Measurements from ENCODE around the gene KRTAP3-3. TPM values are rescaled to one million over a fixed set of nuclear protein-coding genes. Genes with fewer than 3 reads are reported as not detected.

Gene KRTAP3-3
- total RNA-seq, 1 experiment from 2014 or later = not detected

- no peaks in the 10 kb centered on the region for H3K4me1 ChIP-seq (ENCODE audit: low read length)
- no peaks in the 10 kb centered on the region for H3K9me3 ChIP-seq (ENCODE audit: low read length)
- no peaks in the 10 kb centered on the region for H3K27me3 ChIP-seq (ENCODE audit: low read length)
- H3K36me3 ChIP-seq (ENCODE audit: insufficient read depth, low read length) = no peaks in the 10 kb centered on the region
- H3K4me2 ChIP-seq (ENCODE audit: low read depth, low read length, poor library complexity, severe bottlenecking) = no peak overlapping the region
- H3K9me2 ChIP-seq (replicated peaks; ENCODE audit: insufficient read depth, low read length) = no peaks in the 10 kb centered on the region
- no peaks in the 10 kb centered on the region for H3K79me2 ChIP-seq (ENCODE audit: low read length)
- H3K27ac ChIP-seq (ENCODE audit: low read length) = no peak overlapping the region
- no peaks in the 10 kb centered on the region for H4K20me1 ChIP-seq (ENCODE audit: insufficient read depth, low read depth, low read length)
- H2AFZ ChIP-seq (ENCODE audit: low read length) = no peak overlapping the region
- H3K4me3 ChIP-seq (ENCODE audit: low read length) = no peak overlapping the region
- no peak overlapping the region for H3K9ac ChIP-seq (ENCODE audit: low read length)
- no peak for DNase-seq
Measured at GRCh38 chr17:40981115-40981514, 12.8 kb downstream of the KRTAP3-3 start.

DNA sequence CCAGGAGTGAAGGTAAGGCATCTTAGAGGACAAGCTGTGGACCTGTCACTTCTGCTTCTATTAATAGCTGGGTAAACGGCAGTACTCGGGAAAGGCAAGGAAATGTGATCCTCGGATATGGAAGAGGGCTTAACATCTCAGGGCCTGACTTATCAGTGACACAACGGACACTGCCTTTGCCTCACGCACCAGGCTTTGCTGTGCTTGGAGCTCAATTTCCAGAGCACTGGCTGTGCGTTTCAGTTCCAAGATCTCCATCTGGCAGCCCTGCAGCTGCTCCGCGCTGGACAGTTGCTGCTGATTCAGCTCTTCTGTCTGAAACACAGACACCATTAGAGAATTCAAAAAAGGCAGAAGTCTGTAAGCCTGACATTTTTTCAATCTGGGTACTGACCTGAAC is 13.4 kb downstream of the KRTAP3-3 start:
- H3K4me2 ChIP-seq (ENCODE audit: low read depth, low read length, poor library complexity, severe bottlenecking) = no peak overlapping the region
- H3K9ac ChIP-seq (ENCODE audit: low read length) = no peak overlapping the region
- no peaks in the 10 kb centered on the region for H3K79me2 ChIP-seq (ENCODE audit: low read length)

GRCh38 chr17:40980117-40980516 is 13.8 kb downstream of the KRTAP3-3 start:
- no peaks in the 10 kb centered on the region for H3K36me3 ChIP-seq (ENCODE audit: insufficient read depth, low read length)
- H3K27me3 ChIP-seq (ENCODE audit: low read length) = no peaks in the 10 kb centered on the region

More for the DNA sequence above, 13.4 kb downstream of the KRTAP3-3 start:
- H3K4me3 ChIP-seq (ENCODE audit: low read length) = no peak overlapping the region
- no peak overlapping the region for H3K27ac ChIP-seq (ENCODE audit: low read length)
- no peaks in the 10 kb centered on the region for H3K36me3 ChIP-seq (ENCODE audit: insufficient read depth, low read length)
- no peaks in the 10 kb centered on the region for H3K9me2 ChIP-seq (replicated peaks; ENCODE audit: insufficient read depth, low read length)
- H3K9me3 ChIP-seq (ENCODE audit: low read length) = no peaks in the 10 kb centered on the region
- no peaks in the 10 kb centered on the region for H3K27me3 ChIP-seq (ENCODE audit: low read length)
- DNase-seq = no peak
- no peaks in the 10 kb centered on the region for H4K20me1 ChIP-seq (ENCODE audit: insufficient read depth, low read depth, low read length)
- H3K4me1 ChIP-seq (ENCODE audit: low read length) = no peaks in the 10 kb centered on the region
- no peak overlapping the region for H2AFZ ChIP-seq (ENCODE audit: low read length)

GRCh38 chr17:40978575-40979151 is 15.3 kb downstream of the KRTAP3-3 start:
- H3K36me3 ChIP-seq (ENCODE audit: insufficient read depth, low read length) = no peaks in the 10 kb centered on the region
- H3K9me3 ChIP-seq (ENCODE audit: low read length) = no peaks in the 10 kb centered on the region
- H3K4me2 ChIP-seq (ENCODE audit: low read depth, low read length, poor library complexity, severe bottlenecking) = no peak overlapping the region
- no peaks in the 10 kb centered on the region for H3K27me3 ChIP-seq (ENCODE audit: low read length)
- no peaks in the 10 kb centered on the region for H4K20me1 ChIP-seq (ENCODE audit: insufficient read depth, low read depth, low read length)
- no peak overlapping the region for H3K9ac ChIP-seq (ENCODE audit: low read length)
- H3K4me1 ChIP-seq (ENCODE audit: low read length) = no peaks in the 10 kb centered on the region
- no peak overlapping the region for H2AFZ ChIP-seq (ENCODE audit: low read length)
- DNase-seq = no peak
- H3K27ac ChIP-seq (ENCODE audit: low read length) = no peak overlapping the region
- H3K4me3 ChIP-seq (ENCODE audit: low read length) = no peak overlapping the region
- H3K9me2 ChIP-seq (replicated peaks; ENCODE audit: insufficient read depth, low read length) = no peaks in the 10 kb centered on the region
- no peaks in the 10 kb centered on the region for H3K79me2 ChIP-seq (ENCODE audit: low read length)

More at GRCh38 chr17:40980117-40980516, 13.8 kb downstream of the KRTAP3-3 start:
- H2AFZ ChIP-seq (ENCODE audit: low read length) = no peak overlapping the region
- no peak for DNase-seq
- no peak overlapping the region for H3K9ac ChIP-seq (ENCODE audit: low read length)
- no peaks in the 10 kb centered on the region for H4K20me1 ChIP-seq (ENCODE audit: insufficient read depth, low read depth, low read length)
- no peaks in the 10 kb centered on the region for H3K9me3 ChIP-seq (ENCODE audit: low read length)
- H3K27ac ChIP-seq (ENCODE audit: low read length) = no peak overlapping the region
- H3K4me1 ChIP-seq (ENCODE audit: low read length) = no peaks in the 10 kb centered on the region
- no peaks in the 10 kb centered on the region for H3K9me2 ChIP-seq (replicated peaks; ENCODE audit: insufficient read depth, low read length)
- H3K4me3 ChIP-seq (ENCODE audit: low read length) = no peak overlapping the region
- no peaks in the 10 kb centered on the region for H3K79me2 ChIP-seq (ENCODE audit: low read length)
- H3K4me2 ChIP-seq (ENCODE audit: low read depth, low read length, poor library complexity, severe bottlenecking) = no peak overlapping the region

- Histone ChIP-seq H3K9ac (ENCODE audit: low read length) (no peak overlapping the region), H3K79me2 (ENCODE audit: low read length) (no peaks in the 10 kb centered on the region), H3K4me1 (ENCODE audit: low read length) (no peaks in the 10 kb centered on the region), H3K27ac (ENCODE audit: low read length) (no peak overlapping the region), H4K20me1 (ENCODE audit: insufficient read depth, low read depth, low read length) (no peaks in the 10 kb centered on the region), H3K4me3 (ENCODE audit: low read length) (no peak overlapping the region), H3K9me2 (replicated peaks; ENCODE audit: insufficient read depth, low read length) (no peaks in the 10 kb centered on the region), H3K27me3 (ENCODE audit: low read length) (no peaks in the 10 kb centered on the region), H3K4me2 (ENCODE audit: low read depth, low read length, poor library complexity, severe bottlenecking) (no peak overlapping the region), H3K36me3 (ENCODE audit: insufficient read depth, low read length) (no peaks in the 10 kb centered on the region), H3K9me3 (ENCODE audit: low read length) (no peaks in the 10 kb centered on the region), H2AFZ (ENCODE audit: low read length) (no peak overlapping the region)
- no peak for DNase-seq
Measured at GRCh38 chr17:40975516-40975915, 18.4 kb downstream of the KRTAP3-3 start.

DNA sequence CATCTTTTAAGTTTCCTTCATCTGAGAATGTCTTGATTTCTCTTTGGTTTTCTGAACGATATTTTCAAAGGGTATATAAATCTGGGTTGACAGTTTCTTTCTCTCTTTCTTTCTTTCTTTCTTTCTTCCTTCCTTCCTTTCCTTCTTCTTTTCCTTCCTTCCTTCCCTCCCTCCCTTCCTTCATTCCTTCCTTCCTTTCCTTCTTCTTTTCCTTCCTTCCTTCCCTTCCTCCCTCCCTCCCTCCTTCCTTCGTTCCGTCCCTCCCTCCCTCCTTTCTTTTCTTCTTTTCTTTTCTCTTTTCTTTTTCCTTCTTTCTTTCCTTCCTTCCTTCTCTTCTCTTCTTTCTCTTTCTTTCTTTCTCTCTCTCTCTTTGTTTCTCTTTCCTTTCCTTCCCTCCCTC is 19.6 kb downstream of the KRTAP3-3 start:
- H3K4me3 ChIP-seq (ENCODE audit: low read length) = no peak overlapping the region
- no peaks in the 10 kb centered on the region for H3K9me3 ChIP-seq (ENCODE audit: low read length)

GRCh38 chr17:40967582-40967981 is 26.4 kb downstream of the KRTAP3-3 start:
- Histone ChIP-seq H3K9me3 (ENCODE audit: low read length) (no peaks in the 10 kb centered on the region), H3K9ac (ENCODE audit: low read length) (no peak overlapping the region), H3K4me2 (ENCODE audit: low read depth, low read length, poor library complexity, severe bottlenecking) (no peak overlapping the region), H3K9me2 (replicated peaks; ENCODE audit: insufficient read depth, low read length) (no peaks in the 10 kb centered on the region), H3K4me1 (ENCODE audit: low read length) (no peaks in the 10 kb centered on the region), H2AFZ (ENCODE audit: low read length) (no peak overlapping the region), H4K20me1 (ENCODE audit: insufficient read depth, low read depth, low read length) (no peaks in the 10 kb centered on the region), H3K79me2 (ENCODE audit: low read length) (no peaks in the 10 kb centered on the region), H3K36me3 (ENCODE audit: insufficient read depth, low read length) (no peaks in the 10 kb centered on the region), H3K27ac (ENCODE audit: low read length) (no peak overlapping the region), H3K27me3 (ENCODE audit: low read length) (no peaks in the 10 kb centered on the region), H3K4me3 (ENCODE audit: low read length) (no peak overlapping the region)
- DNase-seq = no peak

More for the DNA sequence above, 19.6 kb downstream of the KRTAP3-3 start:
- H3K79me2 ChIP-seq (ENCODE audit: low read length) = no peaks in the 10 kb centered on the region
- H3K4me1 ChIP-seq (ENCODE audit: low read length) = no peaks in the 10 kb centered on the region
- no peak overlapping the region for H3K9ac ChIP-seq (ENCODE audit: low read length)
- DNase-seq = no peak
- no peaks in the 10 kb centered on the region for H3K36me3 ChIP-seq (ENCODE audit: insufficient read depth, low read length)
- no peaks in the 10 kb centered on the region for H3K27me3 ChIP-seq (ENCODE audit: low read length)
- H3K9me2 ChIP-seq (replicated peaks; ENCODE audit: insufficient read depth, low read length) = no peaks in the 10 kb centered on the region
- no peak overlapping the region for H3K4me2 ChIP-seq (ENCODE audit: low read depth, low read length, poor library complexity, severe bottlenecking)
- H3K27ac ChIP-seq (ENCODE audit: low read length) = no peak overlapping the region
- no peaks in the 10 kb centered on the region for H4K20me1 ChIP-seq (ENCODE audit: insufficient read depth, low read depth, low read length)
- H2AFZ ChIP-seq (ENCODE audit: low read length) = no peak overlapping the region

GRCh38 chr17:40966848-40967247 is 27.1 kb downstream of the KRTAP3-3 start, which contains the start of gene KRT39:
Gene KRT39 (minus strand): TSS chr17:40966948. CDS start chr17:40966856, 92 bp downstream.
- no peaks in the 10 kb centered on the region for H3K9me2 ChIP-seq (replicated peaks; ENCODE audit: insufficient read depth, low read length)
- no peaks in the 10 kb centered on the region for H3K9me3 ChIP-seq (ENCODE audit: low read length)
- no peaks in the 10 kb centered on the region for H3K4me1 ChIP-seq (ENCODE audit: low read length)
- DNase-seq = no peak
- no peaks in the 10 kb centered on the region for H3K79me2 ChIP-seq (ENCODE audit: low read length)
- H3K4me3 ChIP-seq (ENCODE audit: low read length) = no peak within 1 kb of the TSS
- no peak within 1 kb of the TSS for H3K27ac ChIP-seq (ENCODE audit: low read length)
- no peak within 1 kb of the TSS for H3K9ac ChIP-seq (ENCODE audit: low read length)
- no peaks in the 10 kb centered on the region for H4K20me1 ChIP-seq (ENCODE audit: insufficient read depth, low read depth, low read length)
- no peaks in the 10 kb centered on the region for H3K27me3 ChIP-seq (ENCODE audit: low read length)
- no peak within 1 kb of the TSS for H2AFZ ChIP-seq (ENCODE audit: low read length)
- H3K4me2 ChIP-seq (ENCODE audit: low read depth, low read length, poor library complexity, severe bottlenecking) = no peak within 1 kb of the TSS
- H3K36me3 ChIP-seq (ENCODE audit: insufficient read depth, low read length) = no peaks in the 10 kb centered on the region

Measured in Karpas-422 (cell line).